ENCODE data around the gene DNTT.

Gene DNTT

DNA sequence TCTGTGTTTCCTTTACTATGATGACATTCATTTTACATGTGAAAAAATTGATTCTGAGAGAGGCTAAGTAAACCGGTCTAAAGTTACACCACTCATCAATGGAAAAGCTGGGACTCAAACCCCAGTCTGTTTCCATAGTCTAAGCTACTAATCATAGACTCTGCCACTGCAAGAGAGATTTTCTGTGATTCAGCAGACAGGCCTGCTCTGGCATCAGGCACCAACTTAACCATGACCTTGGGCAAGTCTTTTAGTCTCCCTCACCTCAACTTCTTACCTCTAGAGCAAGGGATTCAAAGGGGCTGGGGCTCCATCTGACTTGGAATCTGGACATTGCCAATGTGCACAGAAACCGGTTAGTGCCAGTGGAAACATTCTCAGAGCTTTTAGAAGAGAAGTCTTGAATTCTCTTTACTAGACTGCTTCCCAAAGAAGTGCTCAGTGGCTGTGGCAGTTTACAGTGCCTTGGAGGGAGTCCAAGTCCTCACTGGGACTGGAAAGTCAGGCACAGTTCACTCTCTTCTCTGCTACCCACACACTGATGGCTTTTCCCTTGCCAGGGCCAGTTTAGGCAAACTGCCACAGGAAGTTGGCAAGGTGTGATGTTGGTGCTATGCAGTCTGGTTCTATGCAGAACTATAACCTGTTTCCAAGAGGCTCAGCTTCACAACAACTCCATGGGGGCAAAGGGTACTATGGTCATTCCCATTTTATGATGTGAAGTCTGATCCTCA, 28.4 kb upstream of the DNTT start:
- DNase-seq (ENCODE audit: low read depth, low spot score) = no peak
- H3K27ac ChIP-seq = peak overlapping the region; percentile 36

DNA sequence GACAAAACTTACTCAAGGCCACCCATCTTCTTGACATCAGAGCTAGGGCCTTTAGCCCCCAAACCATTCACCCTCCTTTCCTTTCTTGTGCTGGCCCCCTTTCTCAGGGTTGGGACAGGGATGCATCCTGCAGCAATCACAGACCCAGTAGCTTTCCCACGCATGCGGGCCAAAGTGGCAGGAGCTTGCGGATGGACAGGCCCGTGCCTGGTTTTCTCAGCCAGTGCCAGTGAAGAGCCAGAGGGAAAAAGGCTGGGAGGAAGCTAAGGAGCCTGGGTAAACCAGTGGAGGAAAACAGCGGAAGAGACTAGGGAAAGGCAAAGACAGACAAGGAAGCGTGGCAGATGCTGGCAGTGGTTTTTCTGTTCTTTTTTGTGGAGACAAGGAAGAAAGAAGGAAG, 27.8 kb upstream of the DNTT start:
- H3K27ac ChIP-seq = peak overlapping the region; percentile 36
- DNase-seq (ENCODE audit: low read depth, low spot score) = no peak

DNA sequence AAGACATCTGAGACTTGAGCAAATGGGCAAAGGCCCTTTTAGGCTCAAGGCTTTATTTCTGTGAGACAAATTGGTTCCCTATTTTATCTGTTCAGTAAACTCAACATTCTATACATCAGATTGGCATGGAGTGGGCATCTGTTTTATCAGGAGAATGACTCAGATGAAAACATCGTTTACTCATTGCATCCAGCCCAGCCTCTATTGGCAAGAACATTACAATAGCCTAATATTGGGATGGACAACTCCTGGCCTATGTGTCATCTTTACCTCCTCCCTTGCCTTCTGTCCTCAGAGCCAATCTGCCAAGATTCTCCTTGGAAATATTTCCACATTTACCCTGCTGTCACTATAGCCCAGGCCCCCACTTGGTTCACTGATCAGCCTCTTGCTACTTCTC, 27.4 kb upstream of the DNTT start:
- no peak for DNase-seq (ENCODE audit: low read depth, low spot score)
- H3K27ac ChIP-seq = peak overlapping the region; percentile 36

DNA sequence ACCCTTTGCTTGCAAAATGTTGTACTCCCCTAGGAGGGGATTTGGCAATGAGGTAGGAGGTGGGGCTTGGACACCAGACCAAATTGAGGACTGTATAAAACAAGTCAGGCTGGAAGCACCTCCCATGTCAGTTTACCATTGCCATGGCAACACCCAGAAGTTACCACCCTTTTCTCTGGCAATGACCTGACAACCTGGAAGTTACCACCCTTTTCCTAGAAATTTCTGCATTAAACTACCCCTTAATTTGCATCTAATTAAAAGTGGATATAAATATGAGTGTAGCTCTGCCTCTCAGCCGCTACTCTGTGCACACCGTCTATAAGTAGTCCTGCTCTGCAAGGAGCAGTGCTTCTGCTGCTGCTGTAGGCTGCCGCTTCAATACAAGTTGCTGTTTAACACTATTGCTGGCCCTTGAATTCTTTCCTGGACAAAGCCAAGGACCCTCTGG, 25.0 kb upstream of the DNTT start:
- no peak overlapping the region for H3K27ac ChIP-seq
- DNase-seq (ENCODE audit: low read depth, low spot score) = no peak

DNA sequence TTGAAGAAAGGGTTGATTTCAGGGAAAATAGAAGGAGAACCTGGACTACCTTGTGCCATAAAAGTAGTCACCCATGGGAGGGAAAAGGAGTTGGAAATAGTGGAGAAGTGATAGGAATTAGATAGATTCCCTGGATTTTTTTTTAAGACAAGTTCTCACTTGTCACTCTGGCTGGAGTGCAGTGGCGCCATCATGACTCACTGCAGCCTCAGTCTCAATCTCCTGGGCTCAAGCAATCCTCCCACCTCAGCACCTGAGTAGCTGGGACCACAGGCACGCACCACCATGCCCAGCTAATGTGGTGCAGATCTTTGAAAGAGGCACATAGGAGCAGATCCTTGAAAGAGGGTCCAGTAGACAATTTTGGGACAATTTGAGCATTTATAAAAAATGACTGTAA, 23.4 kb upstream of the DNTT start:
- no peak overlapping the region for H3K27ac ChIP-seq

DNA sequence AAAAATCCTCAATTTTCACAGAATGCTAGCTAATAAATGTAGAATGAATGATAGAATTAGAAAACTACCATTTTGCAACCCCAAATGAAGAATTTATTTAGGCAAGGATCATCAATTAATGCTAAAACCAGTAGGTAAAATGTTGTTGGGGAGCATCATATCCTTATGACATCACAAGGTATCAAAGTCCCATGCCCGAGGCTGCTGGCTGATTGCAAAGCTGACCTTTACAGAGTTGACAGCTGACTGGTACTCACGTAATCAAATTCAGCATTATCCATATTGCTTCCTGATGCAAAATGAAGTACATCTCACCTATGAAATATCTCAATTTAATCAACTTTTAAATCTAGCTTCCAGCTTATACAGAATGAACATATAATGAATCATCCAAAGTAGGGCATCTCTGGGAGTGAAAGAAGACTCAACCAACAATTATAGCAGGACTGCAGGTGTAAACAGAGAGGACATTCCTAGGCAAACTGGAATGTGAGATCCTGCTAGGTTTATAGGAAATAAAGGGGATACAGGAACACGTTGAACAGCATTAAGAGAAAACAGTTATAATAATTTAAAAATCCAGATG, 22.7 kb upstream of the DNTT start:
- H3K27ac ChIP-seq = peak overlapping the region; percentile 10
- DNase-seq (ENCODE audit: low read depth, low spot score) = no peak

More for the DNA sequence above, 23.4 kb upstream of the DNTT start:
- no peak for DNase-seq (ENCODE audit: low read depth, low spot score)

DNA sequence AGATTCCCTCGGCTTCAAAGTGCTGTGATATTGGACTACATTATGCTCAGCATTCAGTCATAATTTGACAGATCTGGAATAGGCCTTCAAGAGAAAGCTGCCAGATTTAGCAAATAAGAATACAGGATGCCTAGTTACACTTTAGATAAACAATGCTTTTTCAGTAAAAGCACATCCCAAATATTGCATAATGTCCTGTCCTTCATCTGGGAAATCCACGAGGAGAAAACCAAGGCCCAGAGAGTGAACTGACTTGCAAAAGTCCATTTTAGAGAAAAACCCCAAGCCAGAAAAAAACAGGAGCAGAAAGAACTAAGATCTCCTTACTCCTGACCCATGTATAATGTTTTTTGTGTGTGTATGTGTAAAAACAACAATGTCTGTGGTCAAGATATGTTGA, 20.9 kb upstream of the DNTT start:
- no peak for DNase-seq (ENCODE audit: low read depth, low spot score)
- no peak overlapping the region for H3K27ac ChIP-seq

DNA sequence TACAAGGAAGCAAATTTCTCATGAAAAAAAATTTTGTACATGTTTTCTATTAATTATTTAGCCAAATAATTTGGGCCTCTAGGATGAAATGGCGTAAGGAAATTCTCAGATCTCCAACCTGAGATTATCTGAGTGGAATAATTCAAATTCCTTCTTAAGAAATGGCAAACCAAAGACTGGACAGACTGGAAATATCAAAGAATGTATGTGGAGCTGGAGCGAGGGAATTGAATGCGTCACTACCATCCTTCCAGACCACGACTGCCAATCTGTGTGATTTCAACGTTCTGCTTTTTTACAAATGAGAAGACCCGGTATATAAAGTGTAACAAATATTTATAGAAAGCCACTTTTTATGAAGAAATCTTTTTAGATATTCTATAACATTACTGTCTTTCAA, 20.5 kb upstream of the DNTT start:
- no peak overlapping the region for H3K27ac ChIP-seq
- DNase-seq (ENCODE audit: low read depth, low spot score) = no peak

DNA sequence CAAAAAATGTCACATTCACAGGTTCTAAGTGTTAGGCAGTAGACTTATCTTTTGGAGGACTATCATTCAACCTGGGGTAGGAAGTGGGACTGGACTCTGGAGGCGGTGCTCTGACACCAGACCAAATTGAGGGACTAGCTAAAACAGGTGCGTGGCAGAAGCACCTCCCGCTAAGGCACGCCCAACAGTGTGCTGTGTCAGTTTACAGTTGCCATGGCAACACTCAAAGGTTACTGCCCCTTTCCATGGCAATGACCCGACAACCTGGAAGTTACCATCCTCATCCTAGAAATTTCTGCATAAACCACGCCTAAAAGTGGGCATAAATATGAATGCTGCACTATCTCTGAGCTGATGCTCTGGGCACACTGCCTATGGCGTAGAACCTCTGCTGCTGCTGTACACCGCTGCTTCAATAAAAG, 18.9 kb upstream of the DNTT start:
- DNase-seq (ENCODE audit: low read depth, low spot score) = no peak
- no peak overlapping the region for H3K27ac ChIP-seq

DNA sequence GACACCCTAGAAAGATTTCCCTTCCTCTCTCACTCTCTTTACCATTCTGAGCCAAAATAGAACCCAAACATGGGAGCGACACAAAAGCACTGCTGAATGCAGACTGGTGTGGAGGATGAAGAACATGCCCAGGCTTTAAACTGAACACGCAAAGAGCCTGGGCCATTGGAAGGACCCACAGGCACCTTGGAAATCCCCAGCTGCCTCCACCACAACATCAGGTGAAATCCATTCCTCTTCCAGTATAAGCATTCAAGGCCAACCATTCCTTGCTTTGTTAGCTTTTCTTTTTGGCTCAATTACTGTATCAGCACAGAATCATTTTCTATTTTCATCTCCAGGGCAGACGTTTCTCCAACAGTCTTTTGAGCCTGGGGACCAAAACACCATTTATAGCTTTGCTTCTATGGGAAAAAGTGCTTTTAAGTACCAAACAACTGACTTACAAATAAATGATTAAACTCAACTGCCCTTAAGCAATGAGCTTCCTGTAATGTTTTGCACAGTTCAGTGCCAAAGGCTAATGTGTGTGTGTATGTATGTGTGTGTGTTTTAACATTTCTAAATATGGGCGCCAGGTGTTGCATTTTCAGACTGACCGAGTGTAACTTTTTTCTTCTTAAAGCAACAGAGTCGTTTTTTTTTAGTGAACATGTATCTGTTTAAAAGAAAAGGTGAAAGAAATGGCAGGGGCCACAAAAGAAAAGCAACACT, 16.7 kb upstream of the DNTT start:
- DNase-seq (ENCODE audit: low read depth, low spot score) = no peak
- peak overlapping the region; percentile 7 for H3K27ac ChIP-seq

DNA sequence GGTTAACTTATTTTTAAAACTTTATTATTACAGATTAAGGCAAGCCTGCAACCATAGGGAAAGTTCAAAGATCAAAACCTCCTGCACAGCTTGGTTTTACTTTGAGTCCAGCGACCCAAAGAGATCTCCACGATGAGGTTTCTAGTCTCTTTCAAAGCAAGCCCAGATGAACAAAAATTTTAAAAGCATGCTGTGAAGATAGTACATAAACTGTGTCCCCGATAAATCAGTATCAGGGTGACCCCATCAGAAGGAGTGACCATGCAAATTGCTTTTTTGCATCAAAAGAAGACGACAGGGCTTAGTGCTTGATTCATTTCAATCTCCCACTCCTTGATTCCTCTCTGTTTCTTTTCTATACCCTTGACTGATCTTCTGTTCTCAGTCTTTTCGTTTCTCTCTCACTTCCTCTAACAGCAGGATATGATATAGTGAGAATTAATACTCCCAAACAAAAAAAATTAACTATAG, 16.0 kb upstream of the DNTT start:
- H3K27ac ChIP-seq = no peak overlapping the region
- no peak for DNase-seq (ENCODE audit: low read depth, low spot score)

DNA sequence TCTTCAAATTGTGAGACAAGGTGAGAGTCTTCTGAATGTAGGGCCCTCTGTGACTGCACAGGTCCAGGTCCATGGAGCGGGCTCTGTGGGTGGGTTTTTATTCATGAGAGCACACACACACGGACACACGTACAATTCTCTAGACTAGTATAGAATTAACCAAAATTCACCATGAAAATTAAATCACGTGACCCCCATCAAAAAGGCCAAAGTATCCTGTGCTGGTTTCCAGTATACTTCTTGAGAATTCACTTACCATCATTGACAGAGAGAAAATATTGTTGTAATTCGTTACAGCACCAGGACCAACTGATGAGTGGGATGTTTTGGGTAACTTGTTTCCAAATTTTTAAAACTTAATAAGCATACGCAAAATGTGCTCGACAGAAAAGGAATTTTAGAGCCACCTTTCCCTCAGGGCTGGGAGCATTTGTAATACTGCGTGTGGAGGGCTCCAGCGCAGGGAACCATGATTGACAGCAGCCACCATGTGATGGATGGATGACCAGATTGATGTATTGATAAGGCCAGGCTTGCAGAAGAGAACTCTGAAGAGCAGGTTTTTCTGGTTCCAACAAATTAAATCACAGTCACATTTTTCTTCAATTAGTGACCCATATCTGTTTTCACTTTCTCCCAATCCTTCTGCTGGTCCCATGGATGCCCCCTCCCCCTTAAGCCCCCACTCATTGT, 14.9 kb upstream of the DNTT start:
- DNase-seq (ENCODE audit: low read depth, low spot score) = no peak

DNA sequence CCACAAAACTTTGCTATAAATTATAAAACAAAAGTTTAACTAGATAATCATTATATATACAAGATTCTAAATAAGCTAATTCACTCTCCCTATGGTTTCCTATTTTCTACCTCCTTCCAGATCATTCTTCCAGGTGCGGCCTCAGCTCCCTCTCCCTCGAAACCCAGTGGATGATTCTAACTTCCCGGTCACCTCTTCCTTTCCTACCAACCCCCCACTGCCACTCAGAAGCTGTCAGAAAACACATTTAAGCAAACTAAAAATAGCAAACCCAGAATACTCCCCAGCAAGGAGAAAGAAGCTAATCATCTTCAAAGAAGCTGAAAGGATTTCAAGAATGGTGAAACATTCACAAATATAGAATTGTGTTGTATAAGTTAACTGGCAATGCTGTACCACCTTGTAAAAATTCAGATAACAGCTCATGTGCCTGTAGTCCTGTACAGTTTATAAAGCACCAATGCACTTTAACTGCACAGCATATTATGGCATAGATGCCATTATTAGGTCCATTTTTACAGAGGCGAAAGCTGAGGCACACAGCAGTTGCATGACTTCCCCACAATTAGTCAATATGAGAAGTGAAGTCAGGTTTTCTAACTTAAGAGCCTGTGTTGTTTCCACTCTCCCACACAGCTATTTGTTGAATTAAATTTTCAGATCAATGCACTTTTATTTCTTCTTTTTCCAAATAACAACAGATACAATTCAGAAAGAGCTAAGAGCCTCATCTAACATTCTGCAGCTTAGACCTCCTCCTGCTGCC, 13.7 kb upstream of the DNTT start:
- no peak overlapping the region for H3K27ac ChIP-seq
- no peak for DNase-seq (ENCODE audit: low read depth, low spot score)

More for the DNA sequence above, 14.9 kb upstream of the DNTT start:
- no peak overlapping the region for H3K27ac ChIP-seq

DNA sequence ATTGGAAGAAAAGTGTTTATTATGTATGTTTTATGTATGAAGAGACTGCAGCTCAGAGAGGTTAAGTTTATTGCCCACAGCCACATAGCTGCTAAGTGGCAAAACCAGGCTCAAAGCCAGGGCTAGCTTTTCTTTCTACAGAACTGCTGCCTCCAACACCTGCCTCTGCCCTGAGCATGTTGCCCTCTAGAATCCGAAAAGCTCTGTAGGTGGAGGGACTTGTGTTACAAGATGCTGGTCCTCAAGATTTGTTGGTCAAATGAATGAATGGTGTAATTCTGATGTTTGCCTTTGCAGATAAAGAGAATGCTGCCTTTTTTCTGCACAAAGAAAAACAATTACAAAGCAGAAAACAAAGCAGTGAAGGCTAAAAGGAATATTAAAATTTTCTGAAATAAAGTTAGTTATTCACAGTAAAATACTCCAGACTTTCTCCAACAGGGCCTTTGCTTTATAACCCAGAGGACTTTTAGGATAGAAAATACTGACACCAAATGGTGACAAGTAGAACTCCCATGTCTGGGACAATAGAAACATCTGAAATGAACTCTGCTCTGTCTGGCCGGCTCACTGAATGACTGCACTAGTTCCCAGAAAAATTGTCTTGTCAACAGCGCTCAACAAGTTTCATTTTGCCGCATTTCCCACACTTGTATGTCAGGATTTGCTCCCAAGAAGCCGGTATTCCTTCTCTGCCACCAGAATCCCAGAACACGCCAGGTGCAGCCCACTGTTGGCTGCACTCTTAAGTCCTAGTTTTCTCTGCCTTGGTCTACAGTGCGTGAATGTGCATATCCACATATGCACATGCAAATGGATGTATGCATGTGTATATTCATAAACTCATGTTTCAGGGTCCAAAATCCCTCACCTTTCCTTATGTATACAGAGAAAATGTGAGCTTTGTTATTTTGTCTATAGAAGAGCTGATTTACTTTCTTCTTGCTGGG, 11.0 kb upstream of the DNTT start:
- DNase-seq (ENCODE audit: low read depth, low spot score) = no peak
- no peak overlapping the region for H3K27ac ChIP-seq

DNA sequence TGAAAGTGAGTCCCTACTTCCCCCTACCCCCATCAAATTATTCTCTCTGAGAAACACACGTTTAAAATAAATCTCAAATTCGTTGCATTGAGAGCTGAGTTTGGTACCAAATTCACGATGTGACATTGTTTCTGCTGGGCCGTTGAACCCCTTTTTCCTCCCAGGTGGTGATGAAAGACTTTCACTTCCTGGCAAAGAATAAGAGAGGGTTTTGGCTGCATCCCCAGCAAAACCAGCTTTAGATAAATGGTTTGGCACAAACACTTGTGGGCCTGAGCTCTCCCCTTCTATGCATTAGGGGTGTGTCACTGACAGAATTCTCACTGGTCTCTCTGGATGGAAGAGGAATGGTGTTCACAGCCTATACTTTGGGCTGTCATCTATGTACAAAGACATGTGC, 8.8 kb upstream of the DNTT start:
- H3K27ac ChIP-seq = no peak overlapping the region
- no peak for DNase-seq (ENCODE audit: low read depth, low spot score)

DNA sequence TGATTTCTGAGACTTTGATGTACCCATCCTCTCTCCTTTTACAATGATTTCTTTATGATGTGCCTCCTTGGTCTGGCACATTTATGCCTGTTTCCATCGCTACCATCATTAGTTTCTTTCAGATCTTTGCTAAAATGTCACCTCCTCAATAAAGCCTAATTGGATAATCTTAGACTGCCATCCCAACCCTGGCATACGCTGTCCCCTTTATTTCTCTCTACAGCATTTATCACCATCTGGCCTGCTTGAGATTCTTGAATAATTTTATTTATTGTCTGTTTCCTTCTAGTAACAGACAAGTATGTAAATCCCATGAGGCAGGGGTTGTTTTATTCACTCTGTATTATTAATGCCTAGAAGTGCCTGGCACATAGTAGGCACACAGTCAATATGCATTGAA, 6.7 kb upstream of the DNTT start:
- no peak overlapping the region for H3K27ac ChIP-seq
- no peak for DNase-seq (ENCODE audit: low read depth, low spot score)

DNA sequence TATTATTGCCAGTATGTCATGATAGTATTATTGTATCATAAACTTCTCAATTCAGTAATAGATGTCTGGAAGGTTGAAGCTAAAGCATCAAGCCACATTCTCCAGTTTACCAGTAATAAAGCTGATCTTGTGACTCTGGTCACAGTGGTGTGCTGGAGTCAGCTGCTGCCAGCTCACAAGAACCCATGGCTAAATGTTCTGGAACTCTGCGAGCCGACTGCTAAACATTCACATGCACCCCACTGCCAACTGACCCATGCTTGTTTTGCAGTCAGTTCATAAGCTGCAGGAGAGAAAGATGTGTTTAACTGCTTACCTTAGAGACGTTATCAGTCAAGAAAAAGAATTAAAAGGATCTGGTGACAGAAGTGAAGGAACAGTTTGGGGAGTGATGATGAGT, 5.9 kb upstream of the DNTT start:
- H3K27ac ChIP-seq = no peak overlapping the region
- DNase-seq (ENCODE audit: low read depth, low spot score) = no peak

DNA sequence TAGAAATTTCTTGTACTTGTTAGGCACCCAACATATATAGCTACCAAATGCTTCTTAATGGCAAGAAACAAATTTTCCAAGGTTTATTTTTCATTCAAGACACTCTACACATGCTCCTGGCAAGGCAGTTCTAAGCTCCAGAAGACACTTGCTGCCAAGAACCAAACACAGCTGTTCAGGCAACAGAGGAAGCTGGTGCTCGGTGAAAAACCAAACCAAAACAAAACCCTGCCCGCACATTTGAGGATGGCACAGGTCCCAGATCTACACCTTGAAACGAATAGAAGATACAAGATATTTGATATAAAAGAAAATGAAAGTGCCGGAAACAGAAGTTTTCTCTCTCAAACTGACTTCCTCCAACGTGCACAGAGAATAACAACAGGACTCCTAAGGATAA, 4.9 kb upstream of the DNTT start:
- no peak for DNase-seq (ENCODE audit: low read depth, low spot score)
- H3K27ac ChIP-seq = no peak overlapping the region

DNA sequence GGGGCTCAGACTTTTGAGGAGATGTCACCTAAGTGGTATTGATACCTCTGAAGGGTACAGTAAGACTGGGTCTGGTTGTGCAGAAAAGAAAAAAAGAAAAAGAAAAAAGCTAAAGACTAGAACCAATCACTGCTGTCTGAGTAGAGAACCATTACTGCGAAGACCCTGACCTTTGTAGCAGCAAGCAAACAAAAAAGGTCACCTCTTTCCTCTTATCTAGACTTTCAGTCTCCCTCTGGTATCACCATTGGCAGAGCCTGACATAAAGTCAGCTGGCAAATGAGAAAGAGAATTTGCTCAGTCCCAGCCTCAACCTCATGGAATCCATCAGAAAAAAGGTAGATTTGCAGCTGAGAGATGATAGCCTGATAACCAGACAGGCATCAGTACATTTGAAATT, 2.6 kb upstream of the DNTT start:
- DNase-seq (ENCODE audit: low read depth, low spot score) = no peak
- no peak overlapping the region for H3K27ac ChIP-seq
